SH-SY5Y (cell line): Measurements from ENCODE around the gene IRF6.

Source experiments
- GATA2 ChIP-seq: IDR thresholded peaks from 2 replicates; pipeline ENCODE4 v1.6.1; 2011; ENCODE audit warnings: mild to moderate bottlenecking, low read depth, low read length
- GATA3 ChIP-seq: IDR thresholded peaks from 2 replicates; pipeline ENCODE4 v1.6.1; 2011; ENCODE audit warnings: low read depth, mild to moderate bottlenecking, low read length, moderate library complexity

- TF ChIP-seq GATA3 (no peak), GATA2 (no peak)
These were observed 3.2 kb downstream of the IRF6 start for GRCh38 chr1:209802780-209803152.
